Hepatocyte (in vitro differentiated cells): ENCODE results near the gene NUP153. TPM values are rescaled to one million over a fixed set of nuclear protein-coding genes. Genes with fewer than 3 reads are reported as not detected.

Source experiments
- DNase-seq: peaks from one replicate; pipeline ENCODE4 v3.0.0-alpha.2; 2016; ENCODE audit warnings: low spot score
- H2AFZ ChIP-seq: fragments of 200-600 bp; sonication (generic); 2 replicates; pipeline ENCODE4 v1.6.0; 2016; ENCODE audit warnings: antibody characterized with exemption, mild to moderate bottlenecking
- H3K27ac ChIP-seq: fragments of 200-600 bp; sonication (generic); 2 replicates; pipeline ENCODE4 v1.5.1; 2016; ENCODE audit warnings: mild to moderate bottlenecking
- H3K27me3 ChIP-seq: fragments of 200-600 bp; sonication (generic); 2 replicates; pipeline ENCODE4 v1.6.1; 2016
- H3K36me3 ChIP-seq: fragments of 200-600 bp; sonication (generic); replicated peaks from 2 replicates; pipeline ENCODE4 v1.5.1; 2016; ENCODE audit warnings: low read depth; ENCODE audit not compliant: insufficient read depth
- H3K4me1 ChIP-seq: fragments of 200-600 bp; sonication (generic); 2 replicates; pipeline ENCODE4 v1.5.1; 2016; ENCODE audit warnings: mild to moderate bottlenecking, moderate library complexity; ENCODE audit not compliant: insufficient read depth
- H3K4me2 ChIP-seq: fragments of 200-600 bp; sonication (generic); 2 replicates; pipeline ENCODE4 v1.6.0; 2016
- H3K4me3 ChIP-seq: fragments of 200-600 bp; sonication (generic); 2 replicates; pipeline ENCODE4 v1.5.1; 2016; ENCODE audit warnings: mild to moderate bottlenecking
- H3K79me2 ChIP-seq: fragments of 200-600 bp; sonication (generic); 2 replicates; pipeline ENCODE4 v1.6.0; 2017; ENCODE audit warnings: mild to moderate bottlenecking
- H3K9me2 ChIP-seq: fragments of 200-600 bp; sonication (generic); replicated peaks from 2 replicates; pipeline ENCODE4 v1.6.0; 2017; ENCODE audit warnings: mild to moderate bottlenecking; ENCODE audit not compliant: insufficient read depth
- H3K9me3 ChIP-seq: fragments of 200-600 bp; sonication (generic); 2 replicates; pipeline ENCODE4 v1.5.1; 2016; ENCODE audit warnings: low read depth, mild to moderate bottlenecking
- H4K20me1 ChIP-seq: fragments of 200-600 bp; sonication (generic); 2 replicates; pipeline ENCODE4 v1.6.0; 2016; ENCODE audit warnings: mild to moderate bottlenecking; ENCODE audit not compliant: insufficient read depth, poor library complexity, severe bottlenecking
- CTCF ChIP-seq: fragments of 200-600 bp; sonication (generic); IDR thresholded peaks from 2 replicates; pipeline ENCODE4 v1.5.1; 2016; ENCODE audit warnings: antibody characterized with exemption, mild to moderate bottlenecking; ENCODE audit not compliant: poor library complexity
- EZH2 ChIP-seq: fragments of 200-600 bp; sonication (generic); IDR thresholded peaks from 2 replicates; pipeline ENCODE4 v1.6.1; 2016; ENCODE audit warnings: antibody characterized with exemption, mild to moderate bottlenecking, borderline replicate concordance
- EZH2phosphoT487 ChIP-seq: fragments of 200-600 bp; sonication (generic); IDR thresholded peaks from one replicate; pipeline ENCODE4 v1.6.1; 2018; ENCODE audit warnings: antibody characterized with exemption, mild to moderate bottlenecking, low read depth, moderate library complexity; ENCODE audit not compliant: unreplicated experiment, severe bottlenecking
- WGBS: methylation state at CpG from one replicate; pipeline ENCODE4 v1.1.6; 2016; ENCODE audit warnings: low lambda C conversion rate; ENCODE audit errors: missing lambda C conversion rate; 5-methylcytosine and 5-hydroxymethylcytosine counted together
- polyA plus RNA-seq: library from polyadenylated mRNA; unstranded; fragments of >200 nt; fragmentation: Nextera tagmentation; extraction: Ambion mirVana; gene quantifications from 2 replicates; pipeline ENCODE4 v1.2.1, GENCODE V29; 2016
- total RNA-seq: library from RNA; depleted of rRNA; stranded (reverse); fragments of >200 nt; gene quantifications from 2 replicates; pipeline ENCODE4 v1.2.3, GENCODE V29; 2014

Gene NUP153
- total and polyA plus RNA-seq, 2 experiments from 2014 or later = 7.9 to 31.1 TPM

- Histone ChIP-seq H3K9me3 (no peaks in the 10 kb centered on the region), H4K20me1 (peaks cover 27% of the 10 kb centered on the region), H3K27ac (peak overlapping the region; percentile 82), H3K79me2 (peaks cover 37% of the 10 kb centered on the region), H3K9me2 (no peaks in the 10 kb centered on the region), H3K36me3 (no peaks in the 10 kb centered on the region), H3K4me2 (peak overlapping the region; percentile 76), H3K4me1 (peaks cover 4% of the 10 kb centered on the region), H2AFZ (peak overlapping the region; percentile 90), H3K27me3 (no peaks in the 10 kb centered on the region), H3K4me3 (peak overlapping the region; percentile 35)
- TF ChIP-seq EZH2phosphoT487 (no peak), CTCF (no peak), EZH2 (no peak)
- 43% methylated on average over 5 of the region's 5 CpGs for WGBS
- DNase-seq = no peak
These were observed 586 bp upstream of the NUP153 start for GRCh38 chr6:17707371-17707651.

- H3K79me2 ChIP-seq = peaks cover 51% of the 10 kb centered on the region
- H4K20me1 ChIP-seq = peaks cover 33% of the 10 kb centered on the region
- peak overlapping the region; percentile 81 for H3K4me2 ChIP-seq
- no peaks in the 10 kb centered on the region for H3K27me3 ChIP-seq
- 0% methylated on average over 23 of the region's 58 CpGs for WGBS
- no peaks in the 10 kb centered on the region for H3K9me3 ChIP-seq
- peak overlapping the region; percentile 65 for H2AFZ ChIP-seq
- H3K4me1 ChIP-seq = peaks cover 4% of the 10 kb centered on the region
- peak overlapping the region; percentile 89 for H3K4me3 ChIP-seq
- peak; percentile 75 for DNase-seq
- H3K9me2 ChIP-seq = no peaks in the 10 kb centered on the region
- TF ChIP-seq EZH2 (no peak), EZH2phosphoT487 (no peak), CTCF (no peak)
- H3K27ac ChIP-seq = peak overlapping the region; percentile 99
- no peaks in the 10 kb centered on the region for H3K36me3 ChIP-seq
These were observed 746 bp downstream of the NUP153 start for GRCh38 chr6:17705778-17706579.

DNA sequence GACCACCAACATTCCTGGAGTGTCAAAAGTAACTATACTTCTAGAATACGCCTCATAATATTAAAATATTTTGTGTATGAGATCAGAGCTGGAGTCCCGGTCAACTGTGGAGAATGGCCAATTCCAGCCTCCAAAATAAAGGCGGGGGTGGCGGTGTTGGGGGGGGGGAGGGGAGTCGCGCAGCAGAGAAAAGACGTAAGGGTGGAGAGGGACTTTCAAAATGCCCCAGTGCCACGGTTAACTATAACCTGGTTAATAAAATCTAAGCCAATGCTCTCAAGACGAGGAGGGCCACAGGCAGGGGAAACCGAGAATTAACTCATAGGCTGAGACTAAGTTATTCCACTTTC is 1.3 kb downstream of the NUP153 start:
- peak; percentile 51 for DNase-seq
- H3K4me1 ChIP-seq = peaks cover 4% of the 10 kb centered on the region
- H4K20me1 ChIP-seq = peaks cover 39% of the 10 kb centered on the region
- H2AFZ ChIP-seq = peak overlapping the region; percentile 65
- no peaks in the 10 kb centered on the region for H3K9me2 ChIP-seq
- no peaks in the 10 kb centered on the region for H3K9me3 ChIP-seq
- H3K79me2 ChIP-seq = peaks cover 56% of the 10 kb centered on the region
- peak overlapping the region; percentile 99 for H3K27ac ChIP-seq
- no peaks in the 10 kb centered on the region for H3K27me3 ChIP-seq
- peak overlapping the region; percentile 89 for H3K4me3 ChIP-seq
- no peaks in the 10 kb centered on the region for H3K36me3 ChIP-seq
- 0% methylated on average over 7 of the region's 10 CpGs for WGBS
- peak overlapping the region; percentile 81 for H3K4me2 ChIP-seq
- TF ChIP-seq CTCF = no peak
- TF ChIP-seq EZH2phosphoT487 = no peak
- TF ChIP-seq EZH2 = no peak
